GM23248 (cell line): ENCODE measurements around the gene EGFR.

ENCODE experiments used
- EZH2 ChIP-seq: fragments of 200-600 bp; sonication (generic); IDR thresholded peaks from 2 replicates; pipeline ENCODE4 v1.6.1; 2018; ENCODE audit warnings: antibody characterized with exemption, mild to moderate bottlenecking; ENCODE audit not compliant: insufficient read depth, poor library complexity, severe bottlenecking
- EZH2phosphoT487 ChIP-seq: fragments of 200-600 bp; sonication (generic); IDR thresholded peaks from 2 replicates; pipeline ENCODE4 v1.6.1; 2018; ENCODE audit warnings: antibody characterized with exemption, moderate library complexity, mild to moderate bottlenecking, low read depth; ENCODE audit not compliant: insufficient read depth

- TF ChIP-seq EZH2 (no peak), EZH2phosphoT487 (no peak)
Observed at GRCh38 chr7:55112056-55112455, 93.2 kb downstream of the EGFR start.
